ENCODE results near the gene MAPRE3.

GRCh38 chr2:26924731-26925099 is 45.7 kb upstream of the MAPRE3 start:
- TF ChIP-seq SUZ12 (IDR thresholded peaks at IDR 0.05), result no peak
- TF ChIP-seq TARDBP (IDR thresholded peaks at IDR 0.05), result no peak
- TF ChIP-seq BHLHE40 (IDR thresholded peaks at IDR 0.05; ENCODE audit: borderline replicate concordance), result no peak
- TF ChIP-seq FOXM1 (IDR thresholded peaks at IDR 0.05; ENCODE audit: borderline replicate concordance), result no peak
- no peak for TF ChIP-seq ELF4 (IDR thresholded peaks at IDR 0.05)
- no peak for TF ChIP-seq SP1 (IDR thresholded peaks at IDR 0.05)
- TF ChIP-seq FOXK2 (IDR thresholded peaks at IDR 0.05), result no peak
- no peak for TF ChIP-seq L3MBTL2 (conservative IDR thresholded peaks at IDR 0.05)
- TF ChIP-seq NFRKB (IDR thresholded peaks at IDR 0.05), result no peak
- TF ChIP-seq ZNF384 (IDR thresholded peaks at IDR 0.05), result no peak

Data from HEK293T (cell line).